GM23338 (cell line): ENCODE measurements around the gene PDLIM5. TPM values are rescaled to one million over a fixed set of nuclear protein-coding genes. Genes with fewer than 3 reads are reported as not detected.

ENCODE experiments used
- ATAC-seq: fragments of 200-7000 bp; cut with Tn5 transposase; 3 replicates; pipeline ENCODE4 v1.9.1; 2020
- DNase-seq: peaks from one replicate; pipeline ENCODE4 v3.0.0-alpha.2; 2015; ENCODE audit warnings: low spot score
- H2AFZ ChIP-seq: fragments of 200-600 bp; sonication (generic); 2 replicates; pipeline ENCODE4 v1.8.0; 2016; ENCODE audit warnings: antibody characterized with exemption, mild to moderate bottlenecking, moderate library complexity
- H3F3A ChIP-seq: fragments of 200-600 bp; sonication (generic); replicated peaks from 2 replicates; pipeline ENCODE4 v1.8.0; 2017; ENCODE audit warnings: antibody characterized with exemption, mixed run types, low read depth
- H3K27ac ChIP-seq: fragments of 200-600 bp; sonication (generic); 2 replicates; pipeline ENCODE4 v1.6.1; 2016; ENCODE audit warnings: low read depth
- H3K27me3 ChIP-seq: fragments of 200-600 bp; sonication (generic); 2 replicates; pipeline ENCODE4 v1.8.0; 2016; ENCODE audit warnings: mild to moderate bottlenecking, mixed run types, moderate library complexity; ENCODE audit not compliant: insufficient read depth
- H3K36me3 ChIP-seq: fragments of 200-600 bp; sonication (generic); 2 replicates; pipeline ENCODE4 v1.8.0; 2016; ENCODE audit warnings: mild to moderate bottlenecking; ENCODE audit not compliant: insufficient read depth
- H3K4me1 ChIP-seq: fragments of 200-600 bp; sonication (generic); 2 replicates; pipeline ENCODE4 v1.8.0; 2016; ENCODE audit warnings: mild to moderate bottlenecking, moderate library complexity; ENCODE audit not compliant: insufficient read depth
- H3K4me2 ChIP-seq: fragments of 200-600 bp; sonication (generic); 2 replicates; pipeline ENCODE4 v1.7.1; 2017; ENCODE audit warnings: mixed run types
- H3K4me3 ChIP-seq: fragments of 200-600 bp; sonication (generic); 2 replicates; pipeline ENCODE4 v1.6.1; 2016; ENCODE audit warnings: mixed run types
- H3K79me2 ChIP-seq: fragments of 200-600 bp; sonication (generic); replicated peaks from 2 replicates; pipeline ENCODE4 v1.8.0; 2017; ENCODE audit warnings: mild to moderate bottlenecking; ENCODE audit not compliant: insufficient read depth
- H3K9me2 ChIP-seq: fragments of 200-600 bp; sonication (generic); 2 replicates; pipeline ENCODE4 v1.8.0; 2017; ENCODE audit not compliant: insufficient read depth
- H4K20me1 ChIP-seq: fragments of 200-600 bp; sonication (generic); replicated peaks from 2 replicates; pipeline ENCODE4 v1.8.0; 2017; ENCODE audit warnings: mild to moderate bottlenecking; ENCODE audit not compliant: insufficient read depth
- H3K27ac Mint-ChIP-seq: 2 replicates; pipeline ENCODE4 v1.8.0; 2020; ENCODE audit warnings: inconsistent platforms, mild to moderate bottlenecking, moderate library complexity, mixed read lengths
- H3K27me3 Mint-ChIP-seq: 3 replicates; pipeline ENCODE4 v1.8.0; 2022; ENCODE audit warnings: low read depth, mild to moderate bottlenecking, moderate library complexity, mixed read lengths, inconsistent platforms; ENCODE audit not compliant: insufficient read depth, poor library complexity
- H3K36me3 Mint-ChIP-seq: 3 replicates; pipeline ENCODE4 v1.8.0; 2021; ENCODE audit warnings: low read depth, mild to moderate bottlenecking, inconsistent platforms, moderate library complexity, mixed read lengths
- H3K4me1 Mint-ChIP-seq: 3 replicates; pipeline ENCODE4 v1.8.0; 2020; ENCODE audit warnings: mild to moderate bottlenecking, inconsistent platforms, mixed read lengths
- H3K4me3 Mint-ChIP-seq: 3 replicates; pipeline ENCODE4 v1.8.0; 2021; ENCODE audit warnings: moderate library complexity, mild to moderate bottlenecking, inconsistent platforms, mixed read lengths
- H3K9me3 Mint-ChIP-seq: 3 replicates; pipeline ENCODE4 v1.8.0; 2020; ENCODE audit warnings: moderate library complexity, mild to moderate bottlenecking, inconsistent platforms, mixed read lengths
- CTCF ChIP-seq, 2 experiments: fragments of 200-600 bp in 1 of 2; sonication (generic) in 1 of 2; conservative IDR thresholded peaks; 2 replicates each; pipeline versions ENCODE4 v1.5.1 to v1.6.1; 2016 to 2017; ENCODE audit warnings: antibody characterized with exemption in 2 of 2, low read depth in 2 of 2, mild to moderate bottlenecking in 2 of 2, moderate library complexity in 1 of 2
- EZH2 ChIP-seq: fragments of 200-600 bp; sonication (generic); IDR thresholded peaks from one replicate; pipeline ENCODE4 v1.8.0; 2017; ENCODE audit warnings: antibody characterized with exemption, mild to moderate bottlenecking, low read depth; ENCODE audit not compliant: unreplicated experiment
- NANOG ChIP-seq: IDR thresholded peaks from 2 replicates; pipeline ENCODE4 v1.6.1; 2016; ENCODE audit warnings: antibody characterized with exemption, borderline replicate concordance
- POLR2AphosphoS5 ChIP-seq: IDR thresholded peaks from 2 replicates; pipeline ENCODE4 v1.6.1; 2016; ENCODE audit warnings: antibody characterized with exemption, low read depth
- REST ChIP-seq: IDR thresholded peaks from one replicate; pipeline ENCODE4 v1.6.1; 2018; ENCODE audit warnings: antibody characterized with exemption; ENCODE audit not compliant: unreplicated experiment
- STAT1 ChIP-seq: IDR thresholded peaks from one replicate; pipeline ENCODE4 v1.6.1; 2016; ENCODE audit warnings: antibody characterized with exemption; ENCODE audit not compliant: unreplicated experiment
- ZNF331 ChIP-seq: fragments of 250-450 bp; sonication (Bioruptor Pico); IDR thresholded peaks from 2 replicates; pipeline ENCODE4 v1.5.0; 2020; ENCODE audit warnings: low read depth, mild to moderate bottlenecking, moderate library complexity
- polyA plus RNA-seq: library from polyadenylated mRNA; unstranded; fragments of >200 nt; fragmentation: Nextera tagmentation; extraction: Ambion mirVana; gene quantifications from 2 replicates; pipeline ENCODE4 v1.2.1, GENCODE V29; 2016
- total RNA-seq: library from RNA; depleted of rRNA; stranded (reverse); fragments of >200 nt; shearing (Covaris generic); gene quantifications from 2 replicates; pipeline ENCODE4 v1.2.3, GENCODE V29; 2014

The PDLIM5 gene
- total and polyA plus RNA-seq, 2 experiments from 2014 or later = 45.2 to 53.0 TPM

GRCh38 chr4:94500685-94501084 lies 48.9 kb downstream of the PDLIM5 start:
- H4K20me1 ChIP-seq = no peaks in the 10 kb centered on the region
- no peak overlapping the region for H3K4me3 ChIP-seq
- H3K27me3 ChIP-seq = no peaks in the 10 kb centered on the region
- Mint-ChIP-seq H3K4me3 (no peak overlapping the region), H3K27me3 (no peaks in the 10 kb centered on the region), H3K4me1 (0 out of 3 replicates have a peak, but pooled peaks cover 2% of the 10 kb centered on the region), H3K36me3 (peaks cover 12% of the 10 kb centered on the region; the same call in 2 of the 3 replicates), H3K27ac (no peak overlapping the region), H3K9me3 (peaks cover 11% of the 10 kb centered on the region; the same call in 2 of the 3 replicates)
- H3F3A ChIP-seq = no peaks in the 10 kb centered on the region
- no peaks in the 10 kb centered on the region for H3K36me3 ChIP-seq
- TF ChIP-seq CTCF (conservative IDR thresholded peaks at IDR 0.05; ENCODE audit: low read depth in 2 of 2) = no peak
- no peak for TF ChIP-seq EZH2
- no peak for TF ChIP-seq STAT1
- TF ChIP-seq ZNF331 (CRISPR knock-in tag) = no peak
- H3K4me1 ChIP-seq = no peaks in the 10 kb centered on the region
- 0 out of 2 replicates have a peak, but pooled peaks cover 4% of the 10 kb centered on the region for H3K79me2 ChIP-seq
- DNase-seq (no peak), ATAC-seq (no peak)
- H3K9me2 ChIP-seq = peaks cover 2% of the 10 kb centered on the region; the same call in 1 of the 2 replicates
- H2AFZ ChIP-seq = no peak overlapping the region
- no peak overlapping the region for H3K4me2 ChIP-seq
- no peak overlapping the region for H3K27ac ChIP-seq

GRCh38 chr4:94504545-94504944 lies 52.8 kb downstream of the PDLIM5 start:
- no peak overlapping the region for H3K27ac Mint-ChIP-seq
- peaks cover 3% of the 10 kb centered on the region; the same call in 1 of the 2 replicates for H3K9me2 ChIP-seq
- ATAC-seq (no peak), DNase-seq (no peak)
- H4K20me1 ChIP-seq = no peaks in the 10 kb centered on the region
- peaks cover 8% of the 10 kb centered on the region; the same call in 2 of the 3 replicates for H3K9me3 Mint-ChIP-seq
- TF ChIP-seq ZNF331 (CRISPR knock-in tag) = no peak
- TF ChIP-seq POLR2AphosphoS5 = no peak
- TF ChIP-seq STAT1 = no peak
- no peak for TF ChIP-seq NANOG
- TF ChIP-seq REST = no peak
- no peak overlapping the region for H3K27ac ChIP-seq
- H3K4me1 Mint-ChIP-seq = 0 out of 3 replicates have a peak, but pooled peaks cover 2% of the 10 kb centered on the region
- H3K4me3 Mint-ChIP-seq = no peak overlapping the region
- H3K27me3 ChIP-seq = no peaks in the 10 kb centered on the region
- H3K4me2 ChIP-seq = no peak overlapping the region
- H3K27me3 Mint-ChIP-seq = no peaks in the 10 kb centered on the region
- no peak overlapping the region for H2AFZ ChIP-seq
- H3F3A ChIP-seq = no peaks in the 10 kb centered on the region
- H3K4me1 ChIP-seq = no peaks in the 10 kb centered on the region
- peaks cover 8% of the 10 kb centered on the region; the same call in 2 of the 3 replicates for H3K36me3 Mint-ChIP-seq
- H3K79me2 ChIP-seq = 0 out of 2 replicates have a peak, but pooled peaks cover 8% of the 10 kb centered on the region
- no peak overlapping the region for H3K4me3 ChIP-seq
- H3K36me3 ChIP-seq = no peaks in the 10 kb centered on the region
